CD4-positive, alpha-beta T cell treated with Interleukin-15 for 4 hours (primary cell): ENCODE measurements around the gene RAP2B.
"Not testable (repeated sequence)": the region's sequence is repeated elsewhere in the genome, so short reads cannot be mapped to it uniquely, and the experiment has no call there.

ENCODE experiments used
- DNase-seq: peaks from one replicate; pipeline ENCODE4 v3.0.0-alpha.2; 2020; ENCODE audit warnings: low spot score

The RAP2B gene

DNA sequence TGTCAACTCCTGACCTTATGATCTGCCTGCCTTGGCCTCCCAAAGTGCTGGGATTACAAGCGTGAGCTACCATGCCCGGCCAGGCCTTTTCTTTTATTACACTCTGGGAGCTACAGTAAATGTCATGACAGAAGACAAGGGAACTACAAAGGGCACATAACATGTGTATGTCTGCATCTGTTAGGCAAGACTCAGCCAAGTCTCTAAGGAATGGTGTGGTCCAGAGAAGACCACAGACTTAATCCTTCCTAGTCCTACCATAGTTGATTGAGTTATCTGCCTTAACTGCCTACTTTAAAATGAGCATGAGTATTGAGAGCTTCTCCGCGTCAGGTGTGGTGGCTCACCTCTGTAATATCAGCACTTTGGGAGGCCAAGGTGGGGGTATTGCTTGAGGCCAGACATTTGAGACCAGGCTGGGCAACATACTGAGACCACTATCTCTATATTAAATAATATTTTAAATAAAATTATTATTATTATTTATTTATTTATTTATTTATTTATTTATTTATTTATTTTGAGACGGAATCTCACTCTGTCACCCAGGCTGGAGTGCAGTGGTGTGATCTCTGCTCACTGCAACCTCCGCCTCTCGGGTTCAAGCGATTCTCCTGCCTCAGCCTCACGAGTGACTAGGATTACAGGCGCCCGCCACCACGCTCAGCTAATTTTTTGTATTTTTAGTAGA lies 31.9 kb downstream of the RAP2B start:
- not testable (repeated sequence) for DNase-seq

DNA sequence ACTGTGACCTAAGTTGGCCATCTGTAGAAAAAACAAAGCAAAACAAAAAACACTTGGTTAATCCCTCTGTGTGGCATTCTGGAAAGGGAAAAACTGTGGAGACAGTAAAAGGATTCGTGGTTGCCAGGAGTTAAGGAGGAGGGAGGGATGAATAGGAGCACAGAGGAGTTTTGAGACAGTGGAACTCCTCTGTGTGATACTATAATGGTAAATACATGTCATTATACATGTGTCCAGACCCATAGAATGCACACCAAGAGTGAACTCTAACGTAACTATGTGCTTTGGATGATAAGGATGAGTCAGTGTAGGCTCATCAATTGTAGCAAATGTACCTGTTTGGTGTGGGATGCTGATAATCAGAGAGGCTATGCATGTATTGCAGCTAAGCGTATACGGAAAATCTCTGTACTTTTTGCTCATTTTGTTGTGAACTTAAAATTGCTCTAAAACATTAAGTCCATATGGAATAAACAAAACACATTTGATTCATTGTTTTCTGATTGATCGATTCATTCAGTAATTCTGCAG lies 33.4 kb downstream of the RAP2B start:
- no peak for DNase-seq

DNA sequence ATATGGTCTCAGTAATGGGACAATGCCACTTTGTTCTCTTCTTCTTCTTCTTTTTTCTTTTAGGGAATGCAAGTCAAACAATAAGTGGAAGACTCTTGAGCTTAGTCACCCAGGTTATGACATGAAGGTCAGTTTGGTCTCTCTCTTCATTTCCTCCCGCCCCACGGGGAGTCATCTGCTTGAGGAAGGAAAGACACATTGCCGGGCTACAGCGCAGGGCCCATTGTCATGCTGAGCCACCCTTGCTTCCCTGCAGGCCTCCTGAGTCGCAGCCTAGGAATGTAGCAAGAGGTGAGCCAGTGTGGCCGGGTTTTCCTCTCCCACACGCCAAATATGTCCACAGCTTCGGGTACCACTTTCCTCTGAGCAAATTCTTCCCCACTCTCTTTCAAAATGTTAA lies 47.6 kb downstream of the RAP2B start:
- no peak for DNase-seq

DNA sequence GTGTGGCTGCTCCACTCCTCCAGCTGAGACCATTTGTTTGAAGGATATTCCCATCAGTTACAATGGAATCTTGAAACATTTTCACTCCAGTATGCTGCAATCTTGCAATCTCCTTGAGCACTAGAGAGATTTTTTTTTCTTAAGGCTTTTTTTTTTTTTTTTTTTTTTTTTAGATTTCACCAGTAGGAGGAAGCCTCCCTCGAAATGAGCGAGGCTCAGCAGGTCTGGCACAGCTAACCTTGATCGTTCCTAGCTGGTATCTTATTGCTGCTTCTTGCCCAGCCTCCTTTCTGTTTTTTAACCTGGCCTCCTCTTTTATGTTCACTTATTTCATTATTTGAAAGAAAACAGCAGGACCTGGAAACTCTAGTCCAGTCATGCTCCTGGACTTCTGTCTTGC lies 48.1 kb downstream of the RAP2B start:
- peak; percentile 35 for DNase-seq

DNA sequence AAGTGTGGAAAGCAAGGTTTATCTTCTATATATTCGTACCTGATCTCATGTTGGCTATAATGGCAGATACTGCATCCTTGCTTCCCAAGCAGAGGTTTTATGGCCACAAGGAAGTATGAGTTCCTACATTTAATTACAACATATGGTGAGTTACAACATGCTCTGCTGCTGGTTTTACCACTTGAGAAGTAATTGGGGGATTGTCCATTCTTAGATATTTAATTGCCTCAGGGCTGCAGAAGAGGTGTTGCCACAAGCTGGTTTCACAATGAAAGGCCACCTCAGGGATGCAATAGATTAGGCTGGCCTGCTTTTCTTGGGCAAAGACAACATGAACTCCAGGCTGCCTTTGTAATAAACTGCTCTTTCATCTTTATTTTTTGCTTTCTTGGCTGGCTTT lies 48.6 kb downstream of the RAP2B start:
- no peak for DNase-seq

DNA sequence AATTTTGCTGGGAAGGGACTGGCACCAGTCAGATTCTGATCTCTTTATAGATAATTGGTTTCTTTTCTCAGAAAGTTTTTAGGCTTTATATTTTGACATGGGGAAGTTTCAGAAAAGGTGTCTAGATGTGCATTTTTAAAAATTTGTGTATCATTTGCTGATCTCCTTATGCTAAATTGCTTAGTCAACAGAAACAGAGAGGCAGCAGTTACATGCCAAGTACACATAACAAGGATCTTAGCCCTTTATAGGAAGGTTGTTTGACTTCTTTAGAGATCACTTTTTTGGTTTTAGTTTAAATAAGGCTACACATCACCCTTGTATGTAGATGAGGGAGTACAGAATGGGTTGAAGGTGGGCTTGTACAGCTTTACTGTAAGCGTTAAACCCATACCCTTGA lies 53.5 kb downstream of the RAP2B start:
- DNase-seq = no peak

DNA sequence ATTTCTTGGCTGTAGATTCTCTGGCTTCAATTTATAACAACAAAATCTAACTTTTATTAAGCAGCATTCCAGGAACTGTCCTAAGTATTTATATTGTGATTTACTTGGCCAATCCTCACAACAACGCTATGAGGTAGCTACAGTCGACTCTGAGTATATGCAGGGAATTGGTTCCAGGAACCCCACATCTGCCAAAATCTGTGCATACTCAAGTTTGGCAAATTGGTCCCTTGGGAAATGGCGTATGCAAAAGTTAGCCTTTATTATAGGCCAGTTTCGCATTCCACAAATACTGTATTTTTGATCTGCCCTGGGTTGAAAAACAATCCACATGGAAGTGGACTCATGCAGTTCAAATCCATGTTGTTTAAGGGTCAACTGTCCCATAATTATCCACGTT lies 53.9 kb downstream of the RAP2B start:
- DNase-seq = no peak

DNA sequence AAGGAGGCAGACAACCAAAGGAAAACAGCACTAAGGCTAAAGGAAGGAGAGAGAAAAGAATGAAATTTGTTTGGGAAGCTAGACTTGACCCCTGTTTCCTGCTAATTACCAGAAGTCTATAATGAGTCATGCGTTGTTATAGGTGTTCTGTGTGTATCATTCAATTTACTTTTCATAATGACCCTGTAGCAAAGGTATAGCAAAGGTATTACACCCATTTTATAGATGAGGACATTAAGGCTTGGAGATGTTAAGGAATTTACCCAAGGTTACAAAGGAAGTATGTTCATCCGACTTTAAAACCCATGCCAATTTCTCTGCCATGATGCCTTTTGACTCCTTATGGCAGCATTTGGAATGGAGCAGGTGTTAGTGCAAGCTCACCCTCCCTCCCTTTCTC lies 54.9 kb downstream of the RAP2B start:
- no peak for DNase-seq

DNA sequence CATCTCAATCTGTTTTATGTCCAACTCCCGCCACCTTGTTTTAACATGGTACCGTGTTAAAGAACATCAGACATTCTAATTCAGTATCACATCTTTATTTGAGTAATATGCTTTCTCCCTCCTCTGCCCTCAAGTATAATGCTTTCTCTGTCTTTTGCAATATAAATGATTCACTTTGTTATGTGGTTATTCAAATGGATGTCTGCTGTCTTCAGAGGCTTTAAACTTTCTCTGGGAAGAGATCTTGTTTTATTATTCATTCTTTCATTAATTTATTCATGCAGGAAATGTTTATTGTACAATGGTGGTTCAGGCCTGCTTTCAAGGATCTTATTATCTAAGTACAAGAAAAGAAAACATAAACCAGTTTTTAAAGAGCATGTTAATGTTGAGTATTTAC lies 57.1 kb downstream of the RAP2B start:
- DNase-seq = no peak
